Epithelial cell of esophagus (primary cell): ENCODE measurements around the gene RAPGEF5.
"Not testable (repeated sequence)": the region's sequence is repeated elsewhere in the genome, so short reads cannot be mapped to it uniquely, and the experiment has no call there.

Experiments used
- DNase-seq: peaks from one replicate; pipeline ENCODE4 v3.0.0; 2010; ENCODE audit warnings: low read depth
- H3K4me3 ChIP-seq: 2 replicates; pipeline ENCODE4 v1.5.1; 2011; ENCODE audit warnings: mild to moderate bottlenecking, low read length, control low read depth
- TF ChIP-seq, protein P1 (sequence below): IDR thresholded peaks from 2 replicates; pipeline ENCODE4 v1.5.1; 2011; ENCODE audit warnings: low read depth, mild to moderate bottlenecking, low read length, control low read depth, inconsistent platforms; ENCODE audit not compliant: insufficient read depth; ENCODE audit errors: missing control alignments

RAPGEF5 gene

GRCh38 chr7:22094413-22095342, 262.3 kb downstream of the RAPGEF5 start:
- no peak for DNase-seq
- TF ChIP-seq, protein P1, sequence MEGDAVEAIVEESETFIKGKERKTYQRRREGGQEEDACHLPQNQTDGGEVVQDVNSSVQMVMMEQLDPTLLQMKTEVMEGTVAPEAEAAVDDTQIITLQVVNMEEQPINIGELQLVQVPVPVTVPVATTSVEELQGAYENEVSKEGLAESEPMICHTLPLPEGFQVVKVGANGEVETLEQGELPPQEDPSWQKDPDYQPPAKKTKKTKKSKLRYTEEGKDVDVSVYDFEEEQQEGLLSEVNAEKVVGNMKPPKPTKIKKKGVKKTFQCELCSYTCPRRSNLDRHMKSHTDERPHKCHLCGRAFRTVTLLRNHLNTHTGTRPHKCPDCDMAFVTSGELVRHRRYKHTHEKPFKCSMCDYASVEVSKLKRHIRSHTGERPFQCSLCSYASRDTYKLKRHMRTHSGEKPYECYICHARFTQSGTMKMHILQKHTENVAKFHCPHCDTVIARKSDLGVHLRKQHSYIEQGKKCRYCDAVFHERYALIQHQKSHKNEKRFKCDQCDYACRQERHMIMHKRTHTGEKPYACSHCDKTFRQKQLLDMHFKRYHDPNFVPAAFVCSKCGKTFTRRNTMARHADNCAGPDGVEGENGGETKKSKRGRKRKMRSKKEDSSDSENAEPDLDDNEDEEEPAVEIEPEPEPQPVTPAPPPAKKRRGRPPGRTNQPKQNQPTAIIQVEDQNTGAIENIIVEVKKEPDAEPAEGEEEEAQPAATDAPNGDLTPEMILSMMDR: peak; percentile 10
- H3K4me3 ChIP-seq: no peak overlapping the region

- DNase-seq: no peak
- TF ChIP-seq, protein P1: no peak
- H3K4me3 ChIP-seq: no peak overlapping the region
Measured at GRCh38 chr7:22093936-22094335, 263.0 kb downstream of the RAPGEF5 start.

- no peak overlapping the region for H3K4me3 ChIP-seq
- no peak for DNase-seq
- TF ChIP-seq, protein P1: no peak
Measured at GRCh38 chr7:22093001-22093400, 264.0 kb downstream of the RAPGEF5 start.

DNA sequence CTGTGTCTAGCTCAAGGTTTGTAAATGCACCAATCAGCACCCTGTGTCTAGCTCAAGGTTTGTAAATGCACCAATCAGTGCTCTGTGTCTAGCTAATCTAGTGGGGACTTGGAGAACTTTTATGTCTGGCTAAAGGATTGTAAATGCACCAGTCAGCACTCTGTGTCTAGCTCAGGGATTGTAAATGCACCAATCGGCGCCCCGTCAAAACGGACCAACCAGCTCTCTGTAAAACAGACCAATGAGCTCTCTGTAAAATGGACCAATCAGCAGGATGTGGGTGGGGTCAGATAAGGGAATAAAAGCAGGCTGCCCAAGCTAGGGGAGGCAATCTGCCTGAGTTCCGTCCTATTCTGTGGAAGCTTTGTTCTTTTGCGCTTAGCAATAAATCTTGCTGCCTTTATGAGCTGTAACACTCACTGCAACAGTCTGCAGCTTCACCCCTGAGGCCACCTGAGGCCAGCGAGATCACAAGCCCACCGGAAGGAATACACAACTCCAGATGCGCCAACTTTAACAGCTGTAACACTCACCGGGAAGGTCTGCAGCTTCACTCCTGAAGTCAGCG, 265.9 kb downstream of the RAPGEF5 start:
- not testable (repeated sequence) for H3K4me3 ChIP-seq, DNase-seq

DNA sequence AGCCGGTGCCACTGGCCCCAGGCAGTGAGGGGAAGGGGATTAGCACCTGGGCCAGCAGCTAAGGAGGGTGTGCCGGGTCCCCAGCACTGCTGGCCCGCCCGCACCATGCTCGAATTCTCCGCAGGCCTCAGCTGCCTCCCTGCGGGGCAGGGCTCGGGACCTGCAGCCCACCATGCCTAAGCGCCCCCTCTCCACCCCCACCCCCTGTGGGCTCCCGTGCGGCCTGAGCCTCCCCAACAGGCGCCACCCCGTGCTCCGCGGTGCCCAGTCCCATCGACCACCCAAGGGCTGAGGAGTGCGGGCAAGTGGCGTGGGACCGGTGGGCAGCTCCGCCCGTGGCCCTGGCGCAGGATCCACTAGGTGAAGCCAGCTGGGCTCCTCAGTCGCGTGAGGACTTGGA, 266.4 kb downstream of the RAPGEF5 start:
- TF ChIP-seq, protein P1: no peak
- no peak overlapping the region for H3K4me3 ChIP-seq
- no peak for DNase-seq

DNA sequence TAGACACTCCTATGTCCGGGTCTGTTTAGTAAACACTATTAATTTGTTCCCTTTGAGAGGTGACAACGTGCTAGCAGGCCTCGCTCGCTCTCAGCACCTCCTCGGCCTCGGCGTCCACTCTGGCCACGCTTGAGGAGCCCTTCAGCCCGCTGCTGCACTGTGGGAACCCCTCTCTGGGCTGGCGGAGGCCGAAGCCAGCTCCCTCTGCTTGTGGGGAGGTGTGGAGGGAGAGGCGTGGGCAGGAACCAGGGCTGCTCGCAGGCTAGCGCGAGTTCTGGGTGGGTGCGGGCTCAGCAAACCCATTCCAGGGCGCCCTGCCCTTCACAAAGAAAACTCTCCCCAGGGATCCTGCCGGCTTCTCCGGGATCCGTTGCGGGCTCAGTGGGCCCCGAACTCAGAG, 266.8 kb downstream of the RAPGEF5 start:
- TF ChIP-seq, protein P1: no peak
- no peak for DNase-seq
- no peak overlapping the region for H3K4me3 ChIP-seq

DNA sequence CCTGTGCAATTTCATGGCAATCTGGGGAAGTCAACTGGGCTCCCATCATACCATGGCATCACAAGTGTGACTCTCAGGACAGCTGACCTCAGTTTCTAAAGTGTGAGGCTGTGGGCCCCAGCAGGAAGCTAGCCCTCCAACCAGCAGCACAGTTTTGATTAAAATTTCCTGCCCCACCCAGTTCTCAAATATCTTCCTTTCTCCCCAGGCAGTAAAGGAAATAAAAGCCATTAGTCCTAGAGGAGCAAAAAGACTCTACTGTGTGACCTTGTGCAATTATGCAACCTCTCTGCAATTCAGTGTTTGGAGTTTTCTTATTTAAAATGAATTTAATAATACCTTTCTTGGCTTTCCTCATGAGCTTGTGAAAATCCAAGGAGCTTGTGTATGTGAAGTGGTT, 268.1 kb downstream of the RAPGEF5 start:
- no peak for DNase-seq
- TF ChIP-seq, protein P1: no peak
- H3K4me3 ChIP-seq: no peak overlapping the region
